Measurements from ENCODE around the gene PTPRZ1. TPM values are rescaled to one million over a fixed set of nuclear protein-coding genes. Genes with fewer than 3 reads are reported as not detected.
A peak's percentile ranks its signal among the peaks of the same experiment; 100 is the strongest.

PTPRZ1 gene
- total RNA-seq, 1 experiment from 2014 or later: 0.58 TPM

GRCh38 chr7:122013630-122014029, 140.7 kb downstream of the PTPRZ1 start:
- ChIA-PET POLR2A (ENCODE audit: low non-redundant PET) (no interaction called here), CTCF (no interaction called here)
- TF ChIP-seq, protein P1, sequence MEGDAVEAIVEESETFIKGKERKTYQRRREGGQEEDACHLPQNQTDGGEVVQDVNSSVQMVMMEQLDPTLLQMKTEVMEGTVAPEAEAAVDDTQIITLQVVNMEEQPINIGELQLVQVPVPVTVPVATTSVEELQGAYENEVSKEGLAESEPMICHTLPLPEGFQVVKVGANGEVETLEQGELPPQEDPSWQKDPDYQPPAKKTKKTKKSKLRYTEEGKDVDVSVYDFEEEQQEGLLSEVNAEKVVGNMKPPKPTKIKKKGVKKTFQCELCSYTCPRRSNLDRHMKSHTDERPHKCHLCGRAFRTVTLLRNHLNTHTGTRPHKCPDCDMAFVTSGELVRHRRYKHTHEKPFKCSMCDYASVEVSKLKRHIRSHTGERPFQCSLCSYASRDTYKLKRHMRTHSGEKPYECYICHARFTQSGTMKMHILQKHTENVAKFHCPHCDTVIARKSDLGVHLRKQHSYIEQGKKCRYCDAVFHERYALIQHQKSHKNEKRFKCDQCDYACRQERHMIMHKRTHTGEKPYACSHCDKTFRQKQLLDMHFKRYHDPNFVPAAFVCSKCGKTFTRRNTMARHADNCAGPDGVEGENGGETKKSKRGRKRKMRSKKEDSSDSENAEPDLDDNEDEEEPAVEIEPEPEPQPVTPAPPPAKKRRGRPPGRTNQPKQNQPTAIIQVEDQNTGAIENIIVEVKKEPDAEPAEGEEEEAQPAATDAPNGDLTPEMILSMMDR (conservative IDR thresholded peaks at IDR 0.05; ENCODE audit: low read depth, low read length): no peak
- TF ChIP-seq EZH2 (IDR thresholded peaks at IDR 0.05; ENCODE audit: borderline replicate concordance, low read depth, low read length, poor library complexity, severe bottlenecking): no peak
- no peak overlapping the region for H3K4me3 ChIP-seq (ENCODE audit: low read depth, low read length, poor library complexity, severe bottlenecking)
- H3K27ac ChIP-seq (ENCODE audit: low read depth, low read length, poor library complexity, severe bottlenecking): no peak overlapping the region
- intact Hi-C loops (cut with micrococcal nuclease; ENCODE audit: unreplicated experiment): loop anchor here (10.0 kb wide), 1 partner anchor 521 kb away; no protein-coding TSS in a partner anchor
- no peaks in the 10 kb centered on the region for H3K4me1 ChIP-seq (ENCODE audit: insufficient read depth, low read length, poor library complexity, severe bottlenecking)
- no TSS peak for BruUV-seq (replicated peaks)
- no peak for DNase-seq (ENCODE audit: low spot score)
- no peaks in the 10 kb centered on the region for H3K27me3 ChIP-seq (replicated peaks; ENCODE audit: insufficient read depth, low read depth, low read length, poor library complexity)
- no peaks in the 10 kb centered on the region for H3K36me3 ChIP-seq (ENCODE audit: insufficient read depth, low read length, poor library complexity, severe bottlenecking)
- H3K9me3 ChIP-seq (ENCODE audit: low read depth, low read length, poor library complexity, severe bottlenecking): no peaks in the 10 kb centered on the region

DNA sequence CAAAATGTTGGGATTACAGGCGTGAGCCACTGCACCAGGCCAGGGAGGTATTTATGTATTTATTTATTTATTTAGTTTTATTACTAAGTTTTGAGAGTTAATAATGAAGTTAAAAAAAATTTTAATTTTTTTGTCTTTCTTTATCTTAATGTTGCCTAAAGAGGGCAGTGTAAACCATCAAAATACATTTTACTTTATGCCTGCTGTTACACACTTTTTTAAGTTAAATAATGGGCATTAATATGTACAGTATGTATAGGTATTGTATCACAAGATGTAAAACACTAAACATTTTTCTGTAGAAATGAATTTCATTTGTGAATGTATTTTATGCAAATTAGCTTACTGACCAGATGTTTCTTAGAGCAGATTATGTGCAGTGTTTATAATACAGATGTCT, 141.7 kb downstream of the PTPRZ1 start:
- BruUV-seq (replicated peaks): no TSS peak
- ChIA-PET CTCF (no interaction called here), POLR2A (ENCODE audit: low non-redundant PET) (no interaction called here)
- DNase-seq (ENCODE audit: low spot score): no peak
- intact Hi-C loops (cut with micrococcal nuclease; ENCODE audit: unreplicated experiment): loop anchor here (5.0 to 10.0 kb wide), 2 partner anchors 128 to 520 kb away; partner anchors contain the start of gene AASS
- H3K4me1 ChIP-seq (ENCODE audit: insufficient read depth, low read length, poor library complexity, severe bottlenecking): no peaks in the 10 kb centered on the region
- no peaks in the 10 kb centered on the region for H3K27me3 ChIP-seq (replicated peaks; ENCODE audit: insufficient read depth, low read depth, low read length, poor library complexity)
- H3K27ac ChIP-seq (ENCODE audit: low read depth, low read length, poor library complexity, severe bottlenecking): no peak overlapping the region
- no peak for TF ChIP-seq EZH2 (IDR thresholded peaks at IDR 0.05; ENCODE audit: borderline replicate concordance, low read depth, low read length, poor library complexity, severe bottlenecking)
- TF ChIP-seq, protein P1 (conservative IDR thresholded peaks at IDR 0.05; ENCODE audit: low read depth, low read length): peak; percentile 43; the same call in 1 of the 2 replicates
- H3K9me3 ChIP-seq (ENCODE audit: low read depth, low read length, poor library complexity, severe bottlenecking): no peaks in the 10 kb centered on the region
- H3K36me3 ChIP-seq (ENCODE audit: insufficient read depth, low read length, poor library complexity, severe bottlenecking): no peaks in the 10 kb centered on the region
- H3K4me3 ChIP-seq (ENCODE audit: low read depth, low read length, poor library complexity, severe bottlenecking): no peak overlapping the region

GRCh38 chr7:122018032-122018431, 145.1 kb downstream of the PTPRZ1 start:
- no peaks in the 10 kb centered on the region for H3K27me3 ChIP-seq (replicated peaks; ENCODE audit: insufficient read depth, low read depth, low read length, poor library complexity)
- no peaks in the 10 kb centered on the region for H3K9me3 ChIP-seq (ENCODE audit: low read depth, low read length, poor library complexity, severe bottlenecking)
- intact Hi-C loops (cut with micrococcal nuclease; ENCODE audit: unreplicated experiment): loop anchor here (5.0 to 10.0 kb wide), 2 partner anchors 124 to 517 kb away; partner anchors contain the start of gene AASS
- no peaks in the 10 kb centered on the region for H3K4me1 ChIP-seq (ENCODE audit: insufficient read depth, low read length, poor library complexity, severe bottlenecking)
- ChIA-PET CTCF (no interaction called here), POLR2A (ENCODE audit: low non-redundant PET) (no interaction called here)
- no peak overlapping the region for H3K4me3 ChIP-seq (ENCODE audit: low read depth, low read length, poor library complexity, severe bottlenecking)
- H3K27ac ChIP-seq (ENCODE audit: low read depth, low read length, poor library complexity, severe bottlenecking): no peak overlapping the region
- DNase-seq (ENCODE audit: low spot score): no peak
- H3K36me3 ChIP-seq (ENCODE audit: insufficient read depth, low read length, poor library complexity, severe bottlenecking): no peaks in the 10 kb centered on the region
- BruUV-seq (replicated peaks): no TSS peak
- no peak for TF ChIP-seq EZH2 (IDR thresholded peaks at IDR 0.05; ENCODE audit: borderline replicate concordance, low read depth, low read length, poor library complexity, severe bottlenecking)
- TF ChIP-seq, protein P1 (conservative IDR thresholded peaks at IDR 0.05; ENCODE audit: low read depth, low read length): no peak

Data from A673 (cell line).